HG03575 (cell line): Measurements from ENCODE around the gene USP12.
"Not testable (repeated sequence)": the region's sequence is repeated elsewhere in the genome, so short reads cannot be mapped to it uniquely, and the experiment has no call there.

Experiments used
- ATAC-seq: cut with Tn5 transposase; IDR thresholded peaks from one replicate; pipeline ENCODE4 v1.9.1; 2021; ENCODE audit not compliant: unreplicated experiment, insufficient number of reproducible peaks, low FRiP score; ENCODE audit errors: extremely low read depth

USP12 gene

DNA sequence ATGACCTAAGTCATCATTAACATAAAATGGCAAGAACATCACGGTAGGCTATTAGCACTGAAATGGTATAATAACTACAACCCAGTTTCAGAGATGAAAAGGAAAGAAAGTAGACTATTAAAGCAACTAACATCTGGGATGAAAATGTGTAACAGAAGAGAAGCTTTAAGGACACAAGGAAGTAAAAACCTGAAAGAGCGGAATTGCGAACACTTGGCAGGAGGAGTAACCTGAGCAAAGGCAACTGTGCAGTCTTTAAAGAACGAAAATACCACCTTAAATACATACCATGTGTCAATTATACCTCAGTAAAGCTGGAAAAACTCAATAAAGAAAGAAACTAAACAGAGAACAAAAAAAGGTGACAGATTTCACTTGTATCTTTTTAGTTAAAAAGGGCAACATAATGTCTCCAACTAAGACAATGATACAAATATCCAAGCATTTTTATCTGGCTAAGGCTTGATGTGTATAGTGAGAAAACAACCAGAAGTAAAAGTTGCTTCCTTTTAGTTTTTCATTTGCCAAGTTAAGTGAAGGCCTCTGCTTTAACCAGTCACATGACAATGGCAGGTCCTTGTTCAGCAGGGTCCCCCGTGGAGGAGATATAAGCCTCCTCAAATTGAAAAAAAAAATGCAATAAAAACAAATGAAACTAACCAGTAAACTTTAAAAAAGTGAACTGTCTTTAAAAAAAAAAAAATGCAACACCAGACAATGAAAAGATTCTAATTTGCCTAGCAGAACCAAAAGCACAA is 11.6 kb downstream of the USP12 start:
- no peak for ATAC-seq

DNA sequence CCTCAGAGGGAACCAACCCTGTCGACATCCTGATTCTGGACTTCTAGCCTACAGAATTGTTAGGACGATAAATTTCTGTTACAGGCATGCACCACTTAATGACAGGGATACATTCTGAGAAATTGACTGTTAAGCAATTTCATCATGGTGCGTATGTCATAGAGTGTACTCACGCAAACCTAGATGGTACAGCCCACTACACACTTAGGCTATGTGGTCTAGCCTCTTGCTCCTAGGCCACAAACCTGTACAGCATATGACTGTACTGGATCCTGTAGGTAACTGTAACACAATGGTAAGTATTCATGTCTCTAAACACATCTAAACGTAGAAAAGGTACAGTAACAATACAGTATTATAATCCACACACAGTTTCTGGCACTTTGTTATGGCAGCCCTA is 13.3 kb downstream of the USP12 start:
- ATAC-seq = no peak

- no peak for ATAC-seq
Measured at GRCh38 chr13:27151798-27152599, 19.6 kb downstream of the USP12 start.

DNA sequence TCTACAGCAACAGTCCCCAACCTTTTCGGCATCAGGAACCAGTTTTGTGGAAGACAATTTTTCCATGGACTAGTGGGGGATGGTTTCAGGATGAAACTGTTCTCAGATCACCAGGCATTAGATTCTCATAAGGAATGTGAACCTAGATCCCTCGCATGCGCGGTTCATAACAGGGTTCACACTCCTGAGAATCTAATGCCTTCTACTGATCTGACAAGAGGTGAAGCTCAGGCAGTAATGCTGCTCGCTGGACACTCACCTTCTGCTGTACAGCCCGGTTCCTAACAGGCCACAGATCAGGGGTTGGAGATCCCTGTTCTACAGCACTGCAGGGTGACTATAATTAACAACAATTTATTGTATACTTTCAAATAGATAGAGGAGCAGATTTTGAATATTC is 21.9 kb downstream of the USP12 start:
- no peak for ATAC-seq

DNA sequence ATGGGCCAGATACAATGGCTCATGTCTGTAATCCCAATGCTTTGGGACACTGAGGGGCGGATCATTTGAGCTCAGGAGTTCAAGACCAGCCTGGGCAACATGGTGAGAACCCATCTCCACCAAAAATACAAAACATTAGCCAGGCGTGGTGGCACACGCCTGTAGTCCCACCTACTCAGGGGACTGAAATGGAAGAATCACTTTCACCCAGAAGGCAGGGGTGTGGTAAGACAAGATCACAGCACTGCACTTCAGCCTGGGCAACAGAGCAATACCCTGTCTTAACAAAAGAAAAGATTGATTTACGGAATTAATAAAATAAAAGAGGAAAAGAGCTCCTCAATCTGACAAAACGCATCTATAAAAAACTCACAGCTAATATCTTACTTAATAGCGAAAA is 22.7 kb downstream of the USP12 start:
- no peak for ATAC-seq

DNA sequence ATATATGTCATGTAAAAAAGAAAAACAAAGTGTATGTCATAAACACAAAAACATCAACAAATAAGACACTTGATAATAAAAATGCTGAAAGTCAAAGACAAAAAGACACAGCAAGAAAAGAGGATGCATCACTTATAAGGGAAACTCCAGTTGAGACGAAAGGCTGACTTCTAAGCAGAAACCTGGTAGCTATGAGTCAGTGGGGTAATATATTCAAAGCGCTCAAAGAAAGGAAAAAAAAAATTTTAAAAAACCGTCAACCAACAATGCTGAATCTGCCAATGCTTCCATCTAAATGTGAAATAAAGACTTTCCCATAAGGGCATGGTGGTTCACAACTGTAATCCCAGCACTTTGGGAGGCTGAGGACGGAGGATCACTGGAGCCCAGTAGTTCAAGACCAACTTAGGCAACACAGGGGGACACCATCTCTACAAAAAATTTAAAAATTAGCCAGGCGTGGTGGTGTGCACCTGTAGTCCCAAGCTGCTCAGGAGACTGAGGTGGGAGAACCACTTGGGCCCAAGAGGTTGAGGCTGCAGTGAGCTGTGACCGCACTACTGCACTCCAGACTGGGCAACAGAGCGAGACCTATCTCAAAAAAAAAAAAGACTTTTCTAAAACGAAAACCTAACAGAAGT is 24.0 kb downstream of the USP12 start:
- ATAC-seq = no peak

DNA sequence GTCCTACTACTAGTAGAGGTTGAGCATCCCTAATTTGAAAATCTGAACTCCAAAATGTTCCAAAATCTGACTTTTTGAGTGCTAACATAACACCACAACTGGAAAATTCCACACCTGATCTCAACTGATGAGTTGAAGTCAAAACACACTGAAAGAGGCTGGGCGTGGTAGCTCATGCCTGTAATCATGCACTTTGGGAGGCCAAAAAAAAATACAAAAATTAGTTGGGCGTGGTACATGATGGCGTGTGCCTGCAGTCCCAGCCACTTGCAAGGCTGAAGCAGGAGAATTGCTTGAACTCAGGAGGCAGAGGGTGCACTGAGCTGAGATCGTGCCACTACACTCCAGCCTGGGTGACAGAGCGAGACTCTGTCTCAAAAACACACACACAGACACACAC is 29.9 kb downstream of the USP12 start:
- ATAC-seq = no peak

- ATAC-seq = not testable (repeated sequence)
Measured at GRCh38 chr13:27141159-27141558, 30.5 kb downstream of the USP12 start.

DNA sequence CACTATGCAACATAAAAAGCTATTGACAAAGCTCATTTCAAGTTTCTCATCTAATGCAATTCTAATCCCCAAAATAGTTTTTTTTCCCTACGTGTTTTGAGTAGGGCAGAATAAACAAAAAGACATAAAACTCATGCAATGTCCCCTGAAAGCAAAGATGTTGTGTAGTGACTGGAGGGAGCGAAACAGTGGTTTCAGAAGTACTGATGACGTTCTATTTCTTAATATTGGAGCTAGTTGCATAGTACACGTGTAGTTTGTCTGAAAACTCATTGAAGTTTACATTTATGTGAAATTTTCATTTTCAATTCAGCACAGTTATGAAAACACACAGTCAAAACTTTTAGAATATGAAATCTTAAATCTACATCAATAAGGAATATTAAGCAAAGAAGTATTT is 31.6 kb downstream of the USP12 start:
- ATAC-seq = no peak

DNA sequence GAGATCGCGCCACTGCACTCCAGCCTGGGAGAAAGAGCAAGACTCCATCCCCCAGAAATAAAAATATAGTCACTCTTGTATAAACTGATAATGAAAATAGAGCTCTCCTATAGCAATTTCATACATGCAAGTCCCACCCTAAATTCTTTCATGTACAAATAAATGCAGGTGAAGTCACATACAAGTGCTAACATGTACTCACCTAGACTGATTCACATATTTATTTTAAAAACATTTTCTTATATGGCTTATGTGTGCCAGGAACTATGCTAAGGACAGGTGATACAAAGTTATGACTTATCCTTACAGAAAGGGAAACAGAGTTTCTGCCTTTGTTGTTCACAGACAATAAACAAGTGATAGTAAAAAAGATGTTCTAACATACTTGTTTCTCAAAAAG is 32.0 kb downstream of the USP12 start:
- ATAC-seq = no peak

DNA sequence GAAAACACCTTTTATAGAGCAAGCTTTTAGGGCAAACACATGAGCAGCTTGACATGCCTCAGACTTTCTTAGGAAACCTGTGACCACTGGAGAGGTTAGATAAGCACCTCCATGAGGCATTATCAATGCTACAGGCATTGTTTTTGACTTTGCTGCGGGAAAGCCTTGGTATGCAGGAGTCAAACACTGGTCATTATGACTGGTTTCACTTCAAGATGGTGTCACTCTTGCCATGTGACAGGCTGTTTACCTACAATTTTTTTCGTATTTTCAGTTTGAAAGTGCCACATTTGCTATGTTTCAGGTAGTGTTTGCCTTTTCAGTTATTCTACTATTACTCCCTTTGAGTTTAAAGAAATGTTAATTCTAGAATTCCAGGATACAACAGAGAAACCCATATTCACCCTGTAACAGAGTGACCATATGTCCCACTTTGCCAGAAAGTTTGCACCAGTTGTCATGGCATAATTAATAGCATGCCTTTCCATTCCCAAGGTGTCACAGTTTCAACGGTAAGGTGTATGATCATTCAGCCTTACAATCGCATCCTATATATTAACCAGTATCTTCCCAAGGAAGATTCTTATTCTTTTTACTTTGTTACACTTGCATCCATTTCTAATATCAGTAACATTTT is 33.0 kb downstream of the USP12 start:
- ATAC-seq = no peak

GRCh38 chr13:27137759-27138158 is 33.9 kb downstream of the USP12 start:
- no peak for ATAC-seq

- ATAC-seq = no peak
Measured at GRCh38 chr13:27135023-27135422, 36.6 kb downstream of the USP12 start.

DNA sequence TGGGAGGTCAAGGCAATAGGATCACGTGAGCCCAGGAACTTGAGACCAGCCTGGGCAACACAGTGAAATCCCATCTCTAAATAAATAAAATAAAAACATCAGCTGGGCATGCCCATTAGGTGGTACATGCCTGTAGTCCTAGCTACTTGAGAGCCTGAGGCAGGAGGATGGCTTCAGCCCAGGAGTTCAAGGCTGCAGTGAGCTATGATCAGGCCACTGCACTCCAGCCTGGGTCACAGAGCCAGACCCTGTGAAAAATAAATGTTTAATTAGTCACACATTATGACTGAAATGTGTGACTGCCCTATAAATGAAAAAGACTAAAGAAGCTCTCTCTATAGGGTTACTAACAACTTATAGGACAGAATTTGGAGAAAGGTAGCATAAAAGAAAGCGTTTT is 37.7 kb downstream of the USP12 start:
- ATAC-seq = no peak

DNA sequence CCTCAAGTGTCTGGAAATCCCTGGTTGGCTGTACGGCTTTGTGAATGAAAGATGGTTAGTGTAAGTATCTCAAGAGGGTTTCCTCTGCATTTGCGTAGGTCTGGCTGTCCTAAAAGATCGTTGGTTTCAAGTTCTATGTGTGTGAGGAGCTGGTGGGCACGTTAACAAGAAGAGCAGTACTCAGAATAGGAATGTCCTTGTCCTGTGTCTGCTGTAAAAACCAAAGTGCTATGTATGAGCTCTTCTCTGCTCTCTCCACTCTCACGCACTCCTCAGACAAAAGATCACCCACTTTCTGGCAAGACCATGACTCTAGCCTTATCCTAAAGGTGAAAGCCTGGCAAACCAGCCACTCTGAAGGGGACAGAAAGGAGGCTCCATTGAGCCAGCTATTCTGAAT is 39.1 kb downstream of the USP12 start:
- no peak for ATAC-seq

DNA sequence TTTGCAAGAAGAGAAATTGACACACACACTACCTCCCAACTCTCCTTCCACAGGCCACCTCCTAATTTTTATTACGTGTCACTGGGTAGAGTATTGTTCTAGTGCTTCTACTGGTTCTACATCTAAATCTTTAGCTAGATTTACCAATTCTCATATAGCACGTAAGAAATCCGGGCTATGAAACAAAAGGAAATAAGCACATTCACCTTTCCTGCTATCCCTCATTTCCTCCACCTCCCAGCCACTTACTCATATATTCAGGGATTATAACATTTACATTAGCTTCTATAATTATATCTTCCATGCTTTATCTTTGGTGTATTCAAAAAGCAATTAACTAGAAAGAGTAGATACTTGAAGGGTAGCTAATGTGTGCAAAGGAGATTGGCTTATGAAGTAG is 39.7 kb downstream of the USP12 start:
- no peak for ATAC-seq

DNA sequence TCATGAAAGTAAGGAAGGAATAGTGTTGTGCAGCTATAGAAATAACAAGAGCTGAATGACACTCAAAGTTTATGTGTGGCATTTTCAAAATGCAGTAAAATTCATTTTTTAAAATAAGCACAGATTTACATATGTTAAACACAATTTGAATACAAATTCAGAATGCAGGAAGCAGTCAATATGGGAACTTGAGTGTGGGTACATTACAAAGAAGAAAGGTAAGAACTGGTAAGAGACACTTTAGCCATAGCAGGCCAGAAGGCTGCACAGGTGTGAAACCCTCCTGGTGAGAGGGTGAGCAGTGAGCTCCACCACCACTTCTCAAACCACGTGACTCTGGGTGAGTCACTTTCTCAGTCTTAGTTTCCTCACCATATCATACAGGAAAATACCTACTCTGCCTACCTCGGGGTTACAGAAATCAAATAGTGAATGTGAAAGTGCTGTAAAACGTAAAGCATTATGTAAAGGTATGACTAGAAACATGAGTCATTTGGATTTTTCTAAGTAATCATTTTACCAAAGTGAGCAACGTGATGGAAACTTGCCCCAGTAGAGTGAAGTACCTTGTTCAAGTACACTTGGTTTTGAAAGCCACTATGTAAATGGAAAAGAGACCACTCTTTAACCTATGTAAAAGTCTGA is 40.5 kb downstream of the USP12 start:
- peak; percentile 91 for ATAC-seq

DNA sequence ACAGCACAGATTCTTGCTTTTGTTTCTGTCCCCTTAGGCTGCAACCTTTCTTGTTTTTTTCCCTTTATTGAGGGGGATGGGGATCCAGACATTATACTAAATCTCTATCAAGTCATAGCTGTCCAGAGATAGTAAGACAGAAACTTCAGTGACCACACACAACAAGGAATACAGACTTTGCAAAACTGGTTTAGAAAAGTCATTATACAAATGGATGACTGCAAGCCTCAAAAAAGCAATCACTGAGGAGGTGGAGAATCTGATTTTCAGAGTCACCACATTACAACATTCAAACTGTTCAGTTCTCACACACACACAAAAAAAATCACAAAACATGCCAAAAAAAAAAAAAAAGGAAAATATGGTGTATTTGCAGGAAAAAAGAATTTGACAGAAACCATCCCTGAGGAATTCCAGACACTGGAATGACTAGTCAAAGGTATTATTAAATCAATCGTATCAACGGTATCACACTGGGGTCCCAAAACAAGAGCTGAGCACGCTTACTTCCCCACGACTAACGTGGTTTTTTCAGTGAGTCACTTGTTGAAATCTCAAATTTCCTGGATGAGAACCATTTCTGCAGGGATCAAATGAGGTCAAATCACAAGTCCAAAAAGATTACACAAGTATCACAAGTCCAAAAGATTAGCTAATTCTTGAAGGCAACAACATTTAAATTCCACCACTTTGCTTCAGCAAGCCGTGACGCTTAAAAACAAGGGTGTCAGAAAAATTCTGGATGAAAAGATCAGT is 41.2 kb downstream of the USP12 start:
- no peak for ATAC-seq
